T-helper 9 cell (primary cell): ENCODE results near the gene HLCS.

Experiments used
- DNase-seq: peaks from one replicate; pipeline ENCODE4 v3.0.0-alpha.2; 2020

Gene HLCS

GRCh38 chr21:36985751-36986594 lies 19.5 kb upstream of the HLCS start:
- DNase-seq, result no peak

GRCh38 chr21:36981977-36982700 lies 15.7 kb upstream of the HLCS start:
- no peak for DNase-seq

- DNase-seq, result no peak
Measured at GRCh38 chr21:36981049-36981391, 14.6 kb upstream of the HLCS start.

- no peak for DNase-seq
Measured at GRCh38 chr21:36980280-36981048, 14.0 kb upstream of the HLCS start.

- DNase-seq, result no peak
Measured at GRCh38 chr21:36976882-36977651, 10.6 kb upstream of the HLCS start.

GRCh38 chr21:36976228-36976861 lies 9.9 kb upstream of the HLCS start:
- DNase-seq, result no peak

GRCh38 chr21:36974851-36975192 lies 8.4 kb upstream of the HLCS start:
- no peak for DNase-seq

GRCh38 chr21:36973986-36974850 lies 7.7 kb upstream of the HLCS start:
- no peak for DNase-seq

GRCh38 chr21:36968976-36969375 lies 2.5 kb upstream of the HLCS start:
- no peak for DNase-seq

- no peak for DNase-seq
Measured at GRCh38 chr21:36968414-36968813, 1.9 kb upstream of the HLCS start.

GRCh38 chr21:36966821-36967768 lies 626 bp upstream of the HLCS start:
- DNase-seq, result no peak

GRCh38 chr21:36965720-36966065 lies 776 bp downstream of the HLCS start:
- no peak for DNase-seq

- no peak for DNase-seq
Measured at GRCh38 chr21:36964827-36965719, 1.4 kb downstream of the HLCS start.

GRCh38 chr21:36964398-36964797 lies 2.1 kb downstream of the HLCS start:
- DNase-seq, result no peak

GRCh38 chr21:36962098-36962780 lies 4.2 kb downstream of the HLCS start:
- no peak for DNase-seq

GRCh38 chr21:36960676-36961284 lies 5.7 kb downstream of the HLCS start:
- no peak for DNase-seq

- no peak for DNase-seq
Measured at GRCh38 chr21:36959020-36959835, 7.2 kb downstream of the HLCS start.
